ENCODE measurements around the gene VAV1. TPM values are rescaled to one million over a fixed set of nuclear protein-coding genes. Genes with fewer than 3 reads are reported as not detected.
A peak's percentile ranks its signal among the peaks of the same experiment; 100 is the strongest.

The VAV1 gene
- total and polyA plus RNA-seq, 2 of the 13 experiments (the other 11 are each of a cell fraction or from before 2014, with no cell fraction given): not detected

GRCh38 chr19:6734096-6734696 is 38.3 kb upstream of the VAV1 start (continued):
- TF ChIP-seq HIC2 (CRISPR knock-in tag; IDR thresholded peaks at IDR 0.05; ENCODE audit: low read depth) (peak; percentile 42; the same call in 1 of the 2 replicates), ESRRA (CRISPR knock-in tag; IDR thresholded peaks at IDR 0.05; ENCODE audit: low read depth) (0 out of 2 replicates have a peak, but pooled peaks have one; percentile 19), ZNF670 (CRISPR knock-in tag; IDR thresholded peaks at IDR 0.05; ENCODE audit: borderline replicate concordance) (0 out of 2 replicates have a peak, but pooled peaks have one; percentile 35), SAP130 (CRISPR knock-in tag; IDR thresholded peaks at IDR 0.05; ENCODE audit: low read depth) (peak; percentile 79), CBX2 (IDR thresholded peaks at IDR 0.05; ENCODE audit: low read depth, low read length) (no peak), CBX2 (CRISPR knock-in tag; IDR thresholded peaks at IDR 0.05; ENCODE audit: low read depth) (no peak), ZBTB14 (CRISPR knock-in tag; IDR thresholded peaks at IDR 0.05) (no peak), ZNF678 (CRISPR knock-in tag; IDR thresholded peaks at IDR 0.05) (no peak), RBM39 (IDR thresholded peaks at IDR 0.05; ENCODE audit: low read depth, low read length, poor library complexity, severe bottlenecking) (peak; percentile 43), GATAD1 (CRISPR knock-in tag; IDR thresholded peaks at IDR 0.05) (peak; percentile 44; the same call in 1 of the 2 replicates), MTERF4 (CRISPR knock-in tag; IDR thresholded peaks at IDR 0.05) (peak; percentile 45; the same call in 1 of the 2 replicates), ZNF687 (CRISPR knock-in tag; IDR thresholded peaks at IDR 0.05) (peak; percentile 90), ZGPAT (CRISPR knock-in tag; IDR thresholded peaks at IDR 0.05) (0 out of 2 replicates have a peak, but pooled peaks have one; percentile 50), ZNF232 (CRISPR knock-in tag; IDR thresholded peaks at IDR 0.05; ENCODE audit: borderline replicate concordance) (0 out of 2 replicates have a peak, but pooled peaks have one; percentile 29), TARDBP (CRISPR knock-in tag; IDR thresholded peaks at IDR 0.05) (peak; percentile 48; the same call in 1 of the 2 replicates), ZNF180 (CRISPR knock-in tag; IDR thresholded peaks at IDR 0.05; ENCODE audit: borderline replicate concordance, low read depth) (no peak), RARA (CRISPR knock-in tag; IDR thresholded peaks at IDR 0.05) (peak; percentile 78)
